KOPT-K1 (cell line): ENCODE data around the gene SLC27A5.
"Not testable (repeated sequence)": the region's sequence is repeated elsewhere in the genome, so short reads cannot be mapped to it uniquely, and the experiment has no call there.

Source experiments
- H3K27ac ChIP-seq: fragments of 200-600 bp; sonication (generic); 2 replicates; pipeline ENCODE4 v1.5.1; 2016; ENCODE audit warnings: antibody characterized with exemption, mild to moderate bottlenecking, low read depth, low read length; ENCODE audit not compliant: poor library complexity, severe bottlenecking
- H3K36me3 ChIP-seq: fragments of 200-600 bp; sonication (generic); 2 replicates; pipeline ENCODE4 v1.5.1; 2017; ENCODE audit warnings: antibody characterized with exemption, mild to moderate bottlenecking, low read length, moderate library complexity; ENCODE audit not compliant: insufficient read depth
- H3K9me3 ChIP-seq: fragments of 200-600 bp; sonication (generic); 2 replicates; pipeline ENCODE4 v1.5.1; 2017; ENCODE audit warnings: antibody characterized with exemption, low read length, mild to moderate bottlenecking; ENCODE audit not compliant: insufficient read depth, poor library complexity, severe bottlenecking

Gene SLC27A5

GRCh38 chr19:58498316-58499020, 13.3 kb downstream of the SLC27A5 start:
- Histone ChIP-seq H3K9me3 (no peaks in the 10 kb centered on the region), H3K27ac (peak overlapping the region; percentile 55), H3K36me3 (no peaks in the 10 kb centered on the region)

GRCh38 chr19:58497634-58498170, 14.1 kb downstream of the SLC27A5 start:
- Histone ChIP-seq H3K9me3 (no peaks in the 10 kb centered on the region), H3K27ac (peak overlapping the region; percentile 55), H3K36me3 (no peaks in the 10 kb centered on the region)

GRCh38 chr19:58492265-58492664, 19.5 kb downstream of the SLC27A5 start:
- no peaks in the 10 kb centered on the region for H3K36me3 ChIP-seq
- no peaks in the 10 kb centered on the region for H3K9me3 ChIP-seq
- no peak overlapping the region for H3K27ac ChIP-seq

GRCh38 chr19:58491393-58491792, 20.4 kb downstream of the SLC27A5 start:
- Histone ChIP-seq H3K27ac (no peak overlapping the region), H3K9me3 (no peaks in the 10 kb centered on the region), H3K36me3 (no peaks in the 10 kb centered on the region)

GRCh38 chr19:58484349-58484748, 27.4 kb downstream of the SLC27A5 start:
- not testable (repeated sequence) for H3K27ac ChIP-seq, H3K9me3 ChIP-seq
- peaks cover 16% of the 10 kb centered on the region; the same call in 1 of the 2 replicates for H3K36me3 ChIP-seq

- Histone ChIP-seq H3K27ac (peak overlapping the region; percentile 82), H3K9me3 (no peaks in the 10 kb centered on the region)
Measured at GRCh38 chr19:58483776-58484175, 28.0 kb downstream of the SLC27A5 start.

GRCh38 chr19:58482372-58482771, 29.4 kb downstream of the SLC27A5 start:
- Histone ChIP-seq H3K27ac (peak overlapping the region; percentile 82), H3K9me3 (no peaks in the 10 kb centered on the region), H3K36me3 (peaks cover 16% of the 10 kb centered on the region; the same call in 1 of the 2 replicates)

More at GRCh38 chr19:58483776-58484175, 28.0 kb downstream of the SLC27A5 start:
- H3K36me3 ChIP-seq: peaks cover 16% of the 10 kb centered on the region; the same call in 1 of the 2 replicates

- peaks cover 16% of the 10 kb centered on the region; the same call in 1 of the 2 replicates for H3K36me3 ChIP-seq
- H3K9me3 ChIP-seq: no peaks in the 10 kb centered on the region
- peak overlapping the region; percentile 82 for H3K27ac ChIP-seq
Measured at GRCh38 chr19:58480831-58481230, 31.0 kb downstream of the SLC27A5 start.

- Histone ChIP-seq H3K9me3 (no peaks in the 10 kb centered on the region), H3K27ac (no peak overlapping the region), H3K36me3 (peaks cover 16% of the 10 kb centered on the region; the same call in 1 of the 2 replicates)
Measured at GRCh38 chr19:58480481-58480830, 31.3 kb downstream of the SLC27A5 start.

- H3K9me3 ChIP-seq: no peaks in the 10 kb centered on the region
- no peak overlapping the region for H3K27ac ChIP-seq
- peaks cover 16% of the 10 kb centered on the region; the same call in 1 of the 2 replicates for H3K36me3 ChIP-seq
Measured at GRCh38 chr19:58479736-58480480, 31.9 kb downstream of the SLC27A5 start.

GRCh38 chr19:58479303-58479702, 32.5 kb downstream of the SLC27A5 start:
- Histone ChIP-seq H3K27ac (no peak overlapping the region), H3K36me3 (peaks cover 16% of the 10 kb centered on the region; the same call in 1 of the 2 replicates), H3K9me3 (no peaks in the 10 kb centered on the region)

- Histone ChIP-seq H3K27ac (peak overlapping the region; percentile 97), H3K36me3 (peaks cover 28% of the 10 kb centered on the region)
Measured at GRCh38 chr19:58477871-58478270, 33.9 kb downstream of the SLC27A5 start.

GRCh38 chr19:58477130-58477529, 34.7 kb downstream of the SLC27A5 start:
- H3K36me3 ChIP-seq: peaks cover 35% of the 10 kb centered on the region
- H3K27ac ChIP-seq: peak overlapping the region; percentile 97
- H3K9me3 ChIP-seq: no peaks in the 10 kb centered on the region

More at GRCh38 chr19:58477871-58478270, 33.9 kb downstream of the SLC27A5 start:
- H3K9me3 ChIP-seq: no peaks in the 10 kb centered on the region

- peak overlapping the region; percentile 97 for H3K27ac ChIP-seq
- H3K9me3 ChIP-seq: no peaks in the 10 kb centered on the region
- peaks cover 41% of the 10 kb centered on the region for H3K36me3 ChIP-seq
Measured at GRCh38 chr19:58476498-58477015, 35.2 kb downstream of the SLC27A5 start.
